Endometrial microvascular endothelial cells (primary cell): Measurements from ENCODE around the gene SNTB2. TPM values are rescaled to one million over a fixed set of nuclear protein-coding genes. Genes with fewer than 3 reads are reported as not detected.

Experiments
- in situ Hi-C: cut with HindIII; loops from 2 replicates; pipeline ENCODE4 v1.10.0; 2017; ENCODE audit warnings: low sequenced_read_pairs, low pct_unique_long_range_greater_than_20kb; ENCODE audit errors: inconsistent ontology term
- total RNA-seq: library from RNA; depleted of rRNA; stranded (reverse); fragments of >200 nt; gene quantifications from one replicate; pipeline ENCODE4 v1.2.3, GENCODE V29; 2015; ENCODE audit errors: inconsistent ontology term

SNTB2 gene
- total RNA-seq, 1 donor from 2014 or later, result 45.9 TPM

DNA sequence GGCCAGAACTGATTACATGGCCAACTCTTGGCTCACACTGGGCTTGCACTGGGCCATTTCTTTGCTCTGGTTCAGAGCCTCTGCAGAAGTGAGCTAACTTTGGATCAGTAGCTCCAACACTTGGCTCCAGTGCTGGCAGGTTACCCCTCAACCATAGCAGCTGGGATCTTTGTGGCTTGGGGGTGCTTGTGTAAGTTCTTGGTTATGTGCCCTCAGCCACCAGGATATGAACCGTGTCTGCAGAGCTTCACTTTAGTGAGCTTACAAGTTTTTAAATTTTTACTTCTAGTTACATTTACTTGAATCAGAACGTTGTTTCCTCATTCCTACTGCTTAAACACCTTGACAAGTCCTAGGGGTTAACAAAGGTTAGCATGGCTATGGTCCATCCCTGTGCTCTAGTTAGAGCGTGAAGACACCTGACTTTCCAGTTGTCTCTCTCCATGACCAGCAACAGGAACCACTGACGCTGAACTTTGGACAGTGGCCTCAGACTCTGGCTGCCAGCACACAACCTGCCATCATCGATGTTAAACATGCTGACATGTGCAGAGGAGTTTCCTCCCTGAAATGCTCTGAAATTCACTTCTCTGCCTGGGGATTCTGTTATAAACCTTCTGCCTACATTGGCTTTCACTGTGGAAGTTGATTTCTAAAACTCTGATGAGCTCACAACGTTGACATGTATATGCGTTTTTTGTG is 139.4 kb downstream of the SNTB2 start:
- in situ Hi-C loops, result no loop called here

DNA sequence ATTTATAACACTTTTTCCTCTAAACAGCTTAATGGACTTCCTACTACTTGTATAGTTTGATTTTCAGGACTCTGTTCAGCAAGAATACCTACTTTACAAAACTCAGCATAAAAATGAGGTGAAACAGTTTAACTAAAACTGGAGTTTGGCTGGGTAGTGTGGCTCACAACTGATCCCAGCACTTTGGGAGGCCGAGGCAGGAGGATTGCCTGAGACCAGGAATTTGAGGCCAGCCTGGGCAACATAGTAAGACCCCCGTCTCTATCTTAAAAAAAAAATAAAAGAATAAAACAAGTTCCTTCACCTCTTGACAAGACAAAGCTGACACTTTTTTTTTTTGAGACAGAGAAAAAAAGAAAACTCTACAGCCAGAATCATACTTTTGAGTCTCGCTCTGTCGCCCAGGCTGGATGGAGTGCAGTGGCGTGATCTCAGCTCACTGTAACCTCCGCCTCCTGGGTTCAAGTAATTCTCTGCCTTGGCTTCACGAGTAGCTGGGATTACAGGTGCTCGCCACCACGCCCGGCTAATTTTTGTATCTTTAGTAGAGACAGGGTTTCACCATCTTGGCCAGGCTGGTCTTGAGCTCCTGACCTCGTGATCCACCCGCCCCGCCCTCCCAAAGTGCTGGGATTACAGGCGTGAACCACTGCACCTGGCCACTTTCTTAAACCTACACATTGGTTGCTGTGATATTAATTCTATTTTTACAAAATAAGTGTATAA is 140.8 kb downstream of the SNTB2 start:
- in situ Hi-C loops, result no loop called here

DNA sequence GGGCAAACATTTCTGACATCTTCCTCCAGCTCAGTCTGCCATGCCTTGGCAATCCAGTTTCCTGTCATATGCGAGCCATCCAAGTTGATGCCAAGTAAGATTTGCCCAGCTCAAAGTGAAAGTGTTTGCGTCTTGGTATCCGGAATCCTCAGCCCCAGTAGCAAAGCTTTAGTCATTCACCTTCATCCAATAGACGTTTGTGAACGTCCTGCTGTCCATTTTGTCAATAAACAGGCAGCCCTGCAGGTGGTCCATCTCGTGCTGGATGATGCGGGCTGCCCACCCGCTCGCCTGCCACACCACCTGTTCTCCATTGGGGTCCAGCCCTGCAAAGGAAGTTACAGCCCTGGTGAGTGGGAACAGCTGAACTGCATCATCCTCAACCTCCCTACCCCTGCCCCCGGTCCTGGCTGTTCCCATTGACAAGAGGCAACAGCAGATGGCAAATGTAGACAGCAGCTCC is 141.9 kb downstream of the SNTB2 start:
- in situ Hi-C loops, result no loop called here

DNA sequence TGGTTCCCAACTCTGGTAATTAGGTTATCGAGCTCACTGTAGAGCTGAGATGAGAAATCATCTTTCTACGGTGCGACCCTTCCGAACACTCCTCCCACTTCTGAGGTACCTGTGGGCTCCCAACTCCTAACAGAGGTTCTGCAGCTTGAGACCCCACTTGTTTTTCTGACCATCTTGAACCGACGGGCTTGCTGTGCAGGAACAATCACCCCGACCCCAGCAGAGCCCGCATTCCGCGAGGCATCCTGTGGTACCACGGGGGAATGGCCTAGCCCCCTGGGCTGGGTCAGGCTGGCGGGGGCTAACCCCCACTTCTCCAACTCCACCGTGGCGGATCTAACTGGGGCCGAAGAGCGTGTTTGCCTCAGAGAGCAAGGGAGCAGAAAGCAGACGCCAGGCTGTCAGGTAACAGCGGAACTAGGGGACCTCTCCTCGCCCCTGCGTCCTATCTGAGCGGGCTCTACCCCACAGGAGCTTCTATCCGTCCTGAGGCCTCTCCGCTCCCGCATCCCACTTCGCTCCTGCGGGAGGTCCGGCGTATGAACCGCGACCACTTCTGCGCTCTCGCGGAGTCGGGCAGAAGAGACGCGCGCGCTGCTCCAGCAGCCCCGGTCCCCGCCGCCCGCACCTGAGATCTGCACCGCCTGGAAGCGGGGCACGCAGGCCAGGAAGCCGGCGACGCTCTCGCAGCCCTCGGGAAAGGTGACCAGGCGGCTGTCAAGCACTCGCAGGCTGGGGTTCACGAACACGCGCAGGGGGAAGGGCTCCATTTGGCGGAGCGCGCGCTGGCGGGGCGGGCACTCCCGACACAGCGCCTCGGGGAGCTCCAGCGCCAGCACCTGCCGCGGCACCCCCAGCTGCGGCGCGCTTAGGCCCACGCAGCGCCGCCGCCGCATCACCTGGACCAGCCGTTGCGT is 142.7 kb downstream of the SNTB2 start:
- in situ Hi-C loops, result no loop called here

DNA sequence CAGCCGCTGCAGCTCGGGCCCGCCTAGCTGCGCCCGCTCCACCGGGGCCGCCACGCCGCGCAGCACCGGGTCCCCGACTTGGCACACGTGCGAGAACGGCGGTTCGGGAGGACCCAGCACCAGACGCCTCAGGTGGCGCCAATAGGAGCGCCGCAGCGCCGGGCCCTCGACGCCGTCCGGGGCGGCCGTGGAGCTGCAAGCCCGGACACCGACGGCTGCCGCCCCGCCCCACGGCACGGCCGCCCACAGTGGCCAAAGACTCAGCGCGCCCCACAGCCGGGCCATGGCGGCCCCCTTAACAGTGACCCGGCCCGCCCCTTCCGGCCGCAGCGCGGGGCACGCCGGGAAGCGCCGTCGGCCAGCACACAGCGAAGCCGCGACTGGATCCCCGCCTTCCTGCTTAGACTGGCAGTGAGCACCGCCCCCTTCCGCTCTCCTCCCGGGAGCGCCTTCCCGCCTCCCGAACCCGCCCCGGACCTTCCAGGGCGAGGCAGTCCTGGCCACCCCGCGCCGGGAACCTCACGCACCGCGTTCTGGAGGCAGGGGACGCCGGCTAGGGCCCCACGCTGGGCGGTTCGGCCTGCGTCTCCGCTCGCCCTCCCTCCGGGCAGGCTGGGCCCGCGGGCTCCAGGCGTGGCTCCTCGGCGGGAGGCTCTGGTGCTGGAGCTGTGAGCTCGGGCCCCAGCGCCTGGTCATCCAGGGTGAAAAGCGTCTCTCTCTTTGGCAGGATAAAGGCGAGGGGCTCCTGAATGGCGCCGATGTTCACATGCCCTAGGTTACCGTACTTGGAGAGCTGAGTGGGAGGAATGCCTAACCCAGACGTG is 143.5 kb downstream of the SNTB2 start, which contains the start of gene PDF:
Gene PDF (minus strand): TSS at position 303 of the 824 bp plus-strand sequence. CDS start 18 bp downstream, at position 285.
- in situ Hi-C loops, result no loop called here

DNA sequence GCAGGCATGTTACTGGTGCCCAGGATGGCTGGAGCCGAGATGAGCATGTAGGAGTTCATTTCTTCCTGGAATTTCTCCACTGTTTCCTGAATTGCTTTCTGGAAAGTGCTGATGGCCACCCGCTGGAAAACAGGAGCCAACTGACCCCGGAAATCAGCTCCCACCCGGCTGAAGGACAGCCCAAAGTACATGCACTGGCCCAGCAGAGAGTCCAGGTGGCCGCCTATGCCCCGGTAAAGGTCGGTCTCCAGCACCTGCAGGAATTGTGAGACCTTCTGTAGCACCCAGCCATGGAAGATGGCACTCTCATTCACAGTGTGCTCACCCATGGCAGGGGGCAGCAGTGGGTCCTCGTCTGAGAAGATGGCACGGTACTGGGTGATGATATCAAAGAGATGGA is 147.7 kb downstream of the SNTB2 start:
- in situ Hi-C loops, result no loop called here

DNA sequence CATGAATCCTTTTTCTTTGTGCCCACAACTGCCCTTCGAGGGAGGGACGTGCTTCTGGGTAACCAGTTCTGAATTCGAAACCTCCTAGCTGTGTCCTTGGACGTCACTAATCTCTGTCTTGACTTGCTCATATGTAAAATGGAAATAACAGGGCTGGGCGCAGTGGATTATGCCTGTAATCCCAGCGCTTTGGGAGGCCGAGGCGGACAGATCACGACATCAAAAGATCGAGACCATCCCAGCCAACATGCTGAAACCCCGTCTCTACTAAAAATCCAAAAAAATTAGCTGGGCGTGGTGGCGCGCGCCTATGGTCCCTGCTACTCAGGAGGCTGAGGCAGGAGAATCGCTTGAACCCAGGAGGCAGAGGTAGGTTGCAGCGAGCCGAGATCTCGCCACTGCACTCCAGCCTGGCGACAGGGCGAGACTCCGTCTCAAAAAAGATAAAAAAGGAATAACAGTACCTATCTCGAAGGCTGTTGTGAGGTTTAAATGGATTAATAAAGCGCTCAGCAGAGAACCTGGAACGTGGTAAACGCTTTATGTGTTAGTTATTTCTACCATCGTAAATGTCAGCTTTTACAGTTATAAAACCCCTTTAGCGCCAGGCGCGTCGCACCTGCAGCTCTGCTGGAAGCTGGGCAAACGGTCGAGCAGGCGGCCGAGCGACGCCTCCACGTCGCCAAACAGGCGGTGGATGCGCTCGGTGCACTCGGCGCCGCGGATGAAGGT is 151.8 kb downstream of the SNTB2 start:
- in situ Hi-C loops, result no loop called here

DNA sequence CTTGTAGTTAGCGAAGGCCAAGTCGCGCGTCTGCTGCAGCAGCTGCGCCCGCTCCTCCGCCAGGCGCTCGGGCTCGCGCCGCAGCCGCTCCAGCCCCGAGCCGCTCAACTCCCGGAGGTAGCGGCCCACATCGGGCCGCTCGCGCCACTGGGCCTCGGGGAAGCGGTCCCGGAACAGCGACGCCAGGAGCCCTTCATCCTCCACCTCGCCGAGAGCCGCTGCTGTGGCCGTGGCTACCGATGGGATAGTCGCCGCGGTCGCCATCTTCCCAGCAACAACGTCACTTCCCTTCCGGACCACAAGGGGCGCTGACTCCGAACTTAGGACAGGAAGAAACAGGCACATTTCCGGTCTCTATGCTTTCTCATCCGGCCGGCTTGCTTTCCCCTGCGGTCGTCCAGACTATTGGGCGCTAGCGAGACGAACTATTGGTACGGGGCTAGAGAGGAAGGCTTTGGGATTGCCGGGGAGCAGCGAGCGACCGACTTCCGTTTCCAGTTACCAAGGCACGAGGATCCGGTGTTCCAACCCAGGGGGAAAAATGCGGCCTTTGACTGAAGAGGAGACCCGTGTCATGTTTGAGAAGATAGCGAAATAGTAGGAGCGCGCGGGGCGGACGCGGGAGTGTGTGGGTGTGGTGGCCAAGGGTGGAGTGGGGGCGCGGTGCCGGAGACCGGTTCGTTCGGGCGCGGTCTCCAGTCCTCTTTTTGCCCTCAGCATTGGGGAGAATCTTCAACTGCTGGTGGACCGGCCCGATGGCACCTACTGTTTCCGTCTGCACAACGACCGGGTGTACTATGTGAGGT is 152.5 kb downstream of the SNTB2 start, which contains the start of the genes COG8 and NIP7:
Gene COG8 (minus strand): TSS at position 276 of the 806 bp plus-strand sequence. CDS start 12 bp downstream, at position 264.
Gene NIP7 (plus strand): TSS at position 484 of the 806 bp plus-strand sequence. CDS start 58 bp downstream, at position 542.
- in situ Hi-C loops, result no loop called here

DNA sequence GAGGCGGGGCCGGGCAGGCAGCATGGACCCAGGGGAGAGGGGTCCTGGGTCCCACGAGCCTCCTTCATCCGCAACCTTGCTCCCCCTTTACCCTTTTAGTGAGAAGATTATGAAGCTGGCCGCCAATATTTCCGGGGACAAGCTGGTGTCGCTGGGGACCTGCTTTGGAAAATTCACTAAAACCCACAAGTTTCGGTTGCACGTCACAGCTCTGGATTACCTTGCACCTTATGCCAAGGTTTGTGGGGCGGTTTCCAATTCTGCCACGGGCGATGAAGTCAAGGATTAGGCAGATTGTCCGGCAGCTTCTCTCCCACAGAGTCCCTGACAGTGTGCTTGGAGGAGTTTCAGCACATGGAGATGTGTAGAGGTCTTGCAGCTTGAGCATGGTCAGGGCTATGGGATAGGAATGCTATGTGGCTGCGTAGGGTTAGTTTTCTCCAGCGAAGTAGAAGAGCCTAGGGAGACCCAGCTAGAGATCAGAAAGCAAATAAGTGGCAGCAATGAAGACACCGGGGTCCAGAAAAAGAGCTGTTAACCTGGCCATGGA is 153.2 kb downstream of the SNTB2 start:
- in situ Hi-C loops, result no loop called here

DNA sequence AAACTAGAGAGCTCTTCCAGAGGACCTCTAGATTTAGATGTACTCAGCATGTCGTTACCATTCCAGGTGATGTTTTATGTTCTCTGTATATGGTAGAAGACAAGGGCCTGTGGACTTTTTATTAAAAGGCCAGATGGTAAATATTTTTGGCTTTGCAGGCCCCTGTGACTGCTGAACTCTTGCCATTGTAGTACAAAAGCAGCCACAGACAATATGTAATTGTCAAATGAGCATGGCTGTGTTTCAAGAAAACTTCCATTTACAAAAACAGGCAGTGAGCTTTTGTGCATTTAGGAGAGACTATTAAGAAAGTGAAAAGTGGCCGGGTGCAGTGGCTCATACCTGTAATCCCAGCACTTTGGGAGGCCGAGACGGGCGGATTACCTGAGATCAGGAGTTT is 157.2 kb downstream of the SNTB2 start:
- in situ Hi-C loops, result no loop called here

DNA sequence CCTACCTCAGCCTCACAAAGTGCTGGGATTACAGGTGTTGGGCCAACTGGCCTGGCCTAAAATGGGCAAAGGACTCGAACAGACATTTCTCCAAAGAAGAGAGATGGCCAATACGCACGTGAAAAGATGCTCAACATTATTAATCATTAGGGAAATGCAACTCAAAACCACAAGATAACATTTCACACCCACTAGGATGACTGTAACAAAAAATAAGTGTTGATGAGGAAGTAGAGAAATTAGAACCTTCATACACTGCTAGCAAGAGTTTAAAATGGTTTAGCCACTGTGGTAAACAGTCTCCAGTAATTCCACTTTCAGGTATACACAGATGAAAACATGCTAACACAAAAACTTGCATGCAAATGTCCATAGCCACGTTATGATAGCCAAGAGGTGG is 159.0 kb downstream of the SNTB2 start:
- in situ Hi-C loops, result no loop called here

DNA sequence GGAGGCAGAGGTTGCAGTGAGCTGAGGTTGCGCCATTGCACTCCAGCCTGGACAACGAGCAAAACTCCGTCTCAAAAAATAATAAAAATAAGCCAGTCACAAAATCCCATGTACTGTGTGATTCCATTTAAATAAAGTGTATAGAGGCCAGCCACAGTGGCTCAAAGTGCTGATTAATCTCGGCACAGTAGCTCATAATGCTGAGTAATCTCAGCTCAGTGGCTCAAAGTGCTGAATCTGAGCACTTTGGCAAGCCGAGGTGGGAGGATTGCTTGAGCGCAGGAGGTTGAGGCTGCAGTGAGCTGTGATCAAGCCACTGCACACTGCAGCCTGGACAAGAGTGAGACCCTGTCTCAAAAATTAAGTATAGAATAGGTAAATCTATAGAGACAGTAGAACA is 159.7 kb downstream of the SNTB2 start:
- in situ Hi-C loops, result no loop called here

DNA sequence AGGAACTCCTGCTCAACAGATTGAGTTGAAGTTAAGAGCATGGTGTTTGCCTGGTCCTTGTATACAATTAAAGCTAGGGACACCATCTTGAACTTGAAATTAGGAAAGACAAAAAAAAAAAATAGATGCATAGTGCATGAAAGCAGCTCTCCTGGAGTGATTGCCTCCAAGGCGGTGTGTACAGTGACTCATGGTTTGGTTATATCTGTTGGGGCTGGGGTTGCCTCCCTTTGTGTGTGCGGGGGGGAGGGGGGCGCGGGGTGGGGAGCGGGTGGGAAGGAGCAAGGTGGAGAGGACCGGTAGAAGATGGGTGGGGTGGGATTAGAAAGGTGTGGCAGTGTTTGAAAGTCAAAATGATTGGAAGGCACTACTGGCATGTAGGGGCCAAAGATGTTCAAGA is 161.3 kb downstream of the SNTB2 start:
- in situ Hi-C loops, result no loop called here

DNA sequence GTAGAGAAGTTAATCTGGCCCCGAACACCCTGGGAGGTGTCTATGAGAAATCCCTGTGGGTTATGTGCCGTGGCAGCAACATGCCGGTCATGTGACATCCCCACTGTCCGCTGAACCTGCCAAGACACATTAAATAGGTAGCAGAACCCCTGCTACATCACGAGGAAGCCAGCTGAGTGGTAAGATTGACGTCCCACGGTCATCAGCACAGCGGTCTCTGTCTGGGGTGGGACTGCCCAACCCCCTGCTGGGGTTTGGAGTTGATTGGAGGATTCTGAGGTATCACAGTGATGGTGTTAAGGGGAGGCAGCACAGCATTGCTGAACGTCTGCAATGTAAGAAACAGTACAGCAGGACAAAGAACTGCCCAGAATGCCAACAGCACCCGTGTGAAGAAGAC is 162.6 kb downstream of the SNTB2 start:
- in situ Hi-C loops, result no loop called here

DNA sequence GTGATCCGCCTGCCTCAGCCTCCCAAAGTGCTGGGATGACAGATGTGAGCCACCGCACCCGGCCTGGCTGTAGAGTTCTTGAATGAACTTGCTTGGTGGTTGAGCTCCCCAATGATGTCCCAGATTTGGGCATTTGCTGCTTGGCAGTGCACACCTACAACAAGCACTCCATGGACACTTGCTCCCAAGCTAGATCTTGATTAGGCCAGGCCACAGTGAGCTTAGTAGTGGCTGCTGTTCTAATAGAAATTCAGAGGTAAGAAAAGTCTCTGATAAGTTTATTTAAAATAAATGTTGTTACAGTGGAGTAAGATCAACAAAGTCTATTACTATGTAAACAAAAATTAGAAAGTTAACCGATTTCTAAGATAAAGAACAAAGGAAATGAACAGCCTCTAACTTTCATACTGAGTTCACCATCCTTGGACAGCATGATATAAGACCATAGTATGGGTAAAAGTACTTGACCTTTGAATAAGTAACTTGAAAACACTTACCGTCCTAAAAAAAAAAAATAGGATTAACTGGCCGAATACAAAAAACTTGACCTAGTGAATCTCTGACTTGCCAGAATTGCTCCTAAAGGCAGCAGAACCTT is 163.7 kb downstream of the SNTB2 start:
- in situ Hi-C loops, result no loop called here

DNA sequence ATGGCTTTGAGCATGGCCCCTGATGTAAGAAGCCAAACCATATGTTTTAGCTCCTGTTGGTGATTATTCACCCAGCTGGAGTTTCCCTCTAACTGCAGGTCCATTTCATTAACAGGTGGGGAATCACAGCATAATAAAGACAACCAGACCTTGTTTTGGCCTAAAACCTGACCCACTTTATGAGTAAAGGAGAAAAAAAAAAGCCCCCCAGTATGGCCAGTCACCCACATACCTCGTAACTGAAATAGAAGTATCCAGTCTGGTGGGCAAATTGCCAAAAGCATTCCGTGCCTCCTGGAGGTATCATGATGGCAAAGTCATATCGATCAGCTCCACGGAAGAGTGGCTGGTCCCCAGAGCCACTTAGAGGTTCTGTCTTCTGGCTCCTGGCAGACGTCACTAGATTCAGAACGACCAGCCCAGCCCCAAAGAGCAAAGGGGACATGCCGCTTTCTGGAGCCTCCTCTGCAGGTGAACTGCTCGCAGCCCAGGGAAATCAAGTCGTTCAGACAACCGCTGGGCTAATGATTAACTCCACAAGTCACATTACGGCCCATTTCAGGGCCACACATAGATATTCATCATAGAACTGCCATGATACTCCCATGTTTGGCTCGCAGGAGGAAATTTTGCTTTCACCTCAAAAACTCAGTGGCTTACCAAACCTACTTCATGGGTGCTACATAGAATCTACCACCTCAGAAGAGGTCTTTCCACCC is 164.5 kb downstream of the SNTB2 start, which contains the start of gene TMED6:
Gene TMED6 (minus strand): TSS at position 478 of the 719 bp plus-strand sequence. CDS start 33 bp downstream, at position 445.
- in situ Hi-C loops, result no loop called here
